Lower leg skin (tissue), 3 donors: ENCODE data around the gene TAF11L9.
"Not testable (repeated sequence)": the region's sequence is repeated elsewhere in the genome, so short reads cannot be mapped to it uniquely, and the experiment has no call there.

Source experiments
- POLR2A ChIP-seq, 2 donors: fragments of 450-650 bp; IDR thresholded peaks; one replicate each; pipeline ENCODE4 v1.6.1; 2016 to 2017; ENCODE audit warnings: antibody characterized with exemption in 2 of 2, mild to moderate bottlenecking in 1 of 2, moderate library complexity in 1 of 2
- TF ChIP-seq, protein P1 (sequence below), 3 donors: fragments of 450-650 bp; IDR thresholded peaks; one replicate each; pipeline ENCODE4 v1.5.1; 2016; ENCODE audit warnings: antibody characterized with exemption in 3 of 3, mild to moderate bottlenecking in 3 of 3, moderate library complexity in 2 of 3

DNA sequence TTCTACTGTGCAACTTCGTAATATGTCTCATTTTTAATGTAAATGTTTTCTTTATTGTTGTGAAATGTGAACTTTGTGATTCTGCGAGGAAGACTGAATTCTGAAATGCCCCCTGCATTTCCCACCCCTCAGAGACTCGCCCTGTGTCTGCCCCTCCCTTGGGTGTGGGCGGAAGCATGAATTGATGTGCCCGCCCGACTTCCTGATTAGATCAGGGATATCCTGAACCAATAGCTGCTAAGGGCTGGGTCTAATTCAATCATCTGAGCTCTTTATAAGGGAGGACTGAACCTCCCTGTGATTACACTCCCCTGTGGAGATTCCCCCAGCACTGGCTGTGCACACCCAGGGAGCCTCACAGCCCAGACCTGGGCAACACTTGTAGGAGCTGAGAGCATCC, 9.7 kb upstream of the TAF11L9 start, which contains the start of gene TAF11L11:
- TF ChIP-seq, protein P1, sequence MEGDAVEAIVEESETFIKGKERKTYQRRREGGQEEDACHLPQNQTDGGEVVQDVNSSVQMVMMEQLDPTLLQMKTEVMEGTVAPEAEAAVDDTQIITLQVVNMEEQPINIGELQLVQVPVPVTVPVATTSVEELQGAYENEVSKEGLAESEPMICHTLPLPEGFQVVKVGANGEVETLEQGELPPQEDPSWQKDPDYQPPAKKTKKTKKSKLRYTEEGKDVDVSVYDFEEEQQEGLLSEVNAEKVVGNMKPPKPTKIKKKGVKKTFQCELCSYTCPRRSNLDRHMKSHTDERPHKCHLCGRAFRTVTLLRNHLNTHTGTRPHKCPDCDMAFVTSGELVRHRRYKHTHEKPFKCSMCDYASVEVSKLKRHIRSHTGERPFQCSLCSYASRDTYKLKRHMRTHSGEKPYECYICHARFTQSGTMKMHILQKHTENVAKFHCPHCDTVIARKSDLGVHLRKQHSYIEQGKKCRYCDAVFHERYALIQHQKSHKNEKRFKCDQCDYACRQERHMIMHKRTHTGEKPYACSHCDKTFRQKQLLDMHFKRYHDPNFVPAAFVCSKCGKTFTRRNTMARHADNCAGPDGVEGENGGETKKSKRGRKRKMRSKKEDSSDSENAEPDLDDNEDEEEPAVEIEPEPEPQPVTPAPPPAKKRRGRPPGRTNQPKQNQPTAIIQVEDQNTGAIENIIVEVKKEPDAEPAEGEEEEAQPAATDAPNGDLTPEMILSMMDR (IDR thresholded peaks at IDR 0.05): not testable (repeated sequence)
- TF ChIP-seq POLR2A (IDR thresholded peaks at IDR 0.05): not testable (repeated sequence)
